Urothelium cell line (cell line): Measurements from ENCODE around the gene DOC2B.

Experiments
- DNase-seq: peaks from one replicate; pipeline ENCODE4 v3.0.0; 2011; ENCODE audit warnings: low spot score, mixed read lengths
- FAIRE-seq: peaks from 2 replicates; lab custom pipeline; 2011; peaks lifted over from hg19 to GRCh38; lab: Jason Lieb, UNC

Gene DOC2B

GRCh38 chr17:164303-165235 is 16.9 kb downstream of the DOC2B start:
- FAIRE-seq (no peak), DNase-seq (peak; percentile 19)

GRCh38 chr17:163514-164098 is 17.8 kb downstream of the DOC2B start:
- DNase-seq (no peak), FAIRE-seq (no peak)

GRCh38 chr17:162689-163088 is 18.8 kb downstream of the DOC2B start:
- DNase-seq (no peak), FAIRE-seq (no peak)

GRCh38 chr17:161481-161880 is 20.0 kb downstream of the DOC2B start:
- no peak for DNase-seq

GRCh38 chr17:160336-160735 is 21.1 kb downstream of the DOC2B start:
- DNase-seq, result no peak
- no peak for FAIRE-seq

More at GRCh38 chr17:161481-161880, 20.0 kb downstream of the DOC2B start:
- FAIRE-seq, result no peak

- no peak for DNase-seq
- peak; percentile 72 for FAIRE-seq
Measured at GRCh38 chr17:159609-160008, 21.8 kb downstream of the DOC2B start.

GRCh38 chr17:158379-158778 is 23.1 kb downstream of the DOC2B start:
- DNase-seq (no peak), FAIRE-seq (no peak)

GRCh38 chr17:157901-158300 is 23.5 kb downstream of the DOC2B start:
- DNase-seq (no peak), FAIRE-seq (no peak)

- no peak for DNase-seq
- no peak for FAIRE-seq
Measured at GRCh38 chr17:156946-157345, 24.5 kb downstream of the DOC2B start.

- DNase-seq, result no peak
- no peak for FAIRE-seq
Measured at GRCh38 chr17:156094-156621, 25.3 kb downstream of the DOC2B start.

- DNase-seq, result no peak
- FAIRE-seq, result no peak
Measured at GRCh38 chr17:155576-155975, 25.9 kb downstream of the DOC2B start.

GRCh38 chr17:153851-154250 is 27.6 kb downstream of the DOC2B start:
- FAIRE-seq (no peak), DNase-seq (no peak)

- DNase-seq (no peak), FAIRE-seq (no peak)
Measured at GRCh38 chr17:152860-153420, 28.5 kb downstream of the DOC2B start.

GRCh38 chr17:151886-152859 is 29.3 kb downstream of the DOC2B start:
- no peak for FAIRE-seq
- DNase-seq, result no peak

GRCh38 chr17:151004-151403 is 30.4 kb downstream of the DOC2B start:
- FAIRE-seq (no peak), DNase-seq (no peak)

GRCh38 chr17:149897-150584 is 31.4 kb downstream of the DOC2B start:
- DNase-seq, result no peak
- no peak for FAIRE-seq

GRCh38 chr17:149231-149630 is 32.2 kb downstream of the DOC2B start:
- DNase-seq (no peak), FAIRE-seq (no peak)

GRCh38 chr17:148757-149156 is 32.7 kb downstream of the DOC2B start:
- no peak for FAIRE-seq
- no peak for DNase-seq

GRCh38 chr17:147796-148740 is 33.4 kb downstream of the DOC2B start:
- no peak for FAIRE-seq
- DNase-seq, result no peak
